Erythroblast (primary cell): Measurements from ENCODE around the gene FZD8.

Experiments used
- GATA1 ChIP-seq: IDR thresholded peaks from 2 replicates; pipeline ENCODE4 v1.6.1; 2011; ENCODE audit warnings: low read depth, mild to moderate bottlenecking, control low read depth, low read length, moderate library complexity
- POLR2A ChIP-seq: IDR thresholded peaks from 2 replicates; pipeline ENCODE4 v1.6.1; 2011; ENCODE audit warnings: mild to moderate bottlenecking, low read length

DNA sequence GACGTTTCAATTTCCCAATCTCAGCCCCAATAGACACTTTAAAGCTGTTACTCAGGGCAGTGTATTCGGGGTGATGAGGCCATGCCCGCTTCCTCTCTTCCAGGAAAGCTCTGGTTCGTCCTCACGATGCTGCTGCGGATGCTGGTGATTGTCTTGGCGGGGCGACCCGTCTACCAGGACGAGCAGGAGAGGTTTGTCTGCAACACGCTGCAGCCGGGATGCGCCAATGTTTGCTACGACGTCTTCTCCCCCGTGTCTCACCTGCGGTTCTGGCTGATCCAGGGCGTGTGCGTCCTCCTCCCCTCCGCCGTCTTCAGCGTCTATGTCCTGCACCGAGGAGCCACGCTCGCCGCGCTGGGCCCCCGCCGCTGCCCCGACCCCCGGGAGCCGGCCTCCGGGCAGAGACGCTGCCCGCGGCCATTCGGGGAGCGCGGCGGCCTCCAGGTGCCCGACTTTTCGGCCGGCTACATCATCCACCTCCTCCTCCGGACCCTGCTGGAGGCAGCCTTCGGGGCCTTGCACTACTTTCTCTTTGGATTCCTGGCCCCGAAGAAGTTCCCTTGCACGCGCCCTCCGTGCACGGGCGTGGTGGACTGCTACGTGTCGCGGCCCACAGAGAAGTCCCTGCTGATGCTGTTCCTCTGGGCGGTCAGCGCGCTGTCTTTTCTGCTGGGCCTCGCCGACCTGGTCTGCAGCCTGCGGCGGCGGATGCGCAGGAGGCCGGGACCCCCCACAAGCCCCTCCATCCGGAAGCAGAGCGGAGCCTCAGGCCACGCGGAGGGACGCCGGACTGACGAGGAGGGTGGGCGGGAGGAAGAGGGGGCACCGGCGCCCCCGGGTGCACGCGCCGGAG, 34.4 kb downstream of the FZD8 start:
- TF ChIP-seq POLR2A (no peak), GATA1 (no peak)
